Raji (cell line): Measurements from ENCODE around the gene FADS6.

Experiments used
- POLR2A ChIP-seq: IDR thresholded peaks from 2 replicates; pipeline ENCODE4 v1.6.1; 2011; ENCODE audit warnings: low read depth, low read length, control low read depth; ENCODE audit not compliant: insufficient read depth

The FADS6 gene

GRCh38 chr17:74858672-74859458 is 34.6 kb downstream of the FADS6 start:
- TF ChIP-seq POLR2A, result no peak

- no peak for TF ChIP-seq POLR2A
These were observed 36.2 kb downstream of the FADS6 start for GRCh38 chr17:74857191-74857590.

GRCh38 chr17:74856112-74856511 is 37.3 kb downstream of the FADS6 start:
- TF ChIP-seq POLR2A, result no peak

- no peak for TF ChIP-seq POLR2A
These were observed 38.1 kb downstream of the FADS6 start for GRCh38 chr17:74855323-74855722.

- TF ChIP-seq POLR2A, result no peak
These were observed 38.6 kb downstream of the FADS6 start for GRCh38 chr17:74854792-74855191.

GRCh38 chr17:74853669-74854068 is 39.8 kb downstream of the FADS6 start:
- no peak for TF ChIP-seq POLR2A

- no peak for TF ChIP-seq POLR2A
These were observed 40.4 kb downstream of the FADS6 start for GRCh38 chr17:74853048-74853397.

GRCh38 chr17:74852237-74853047 is 41.0 kb downstream of the FADS6 start:
- TF ChIP-seq POLR2A, result peak; percentile 74

GRCh38 chr17:74851612-74852236 is 41.7 kb downstream of the FADS6 start:
- TF ChIP-seq POLR2A, result no peak

GRCh38 chr17:74850914-74851313 is 42.5 kb downstream of the FADS6 start:
- TF ChIP-seq POLR2A, result no peak

GRCh38 chr17:74850310-74850709 is 43.1 kb downstream of the FADS6 start:
- no peak for TF ChIP-seq POLR2A

GRCh38 chr17:74848656-74849399 is 44.6 kb downstream of the FADS6 start:
- TF ChIP-seq POLR2A, result no peak

- no peak for TF ChIP-seq POLR2A
These were observed 46.8 kb downstream of the FADS6 start for GRCh38 chr17:74846621-74847020.

- TF ChIP-seq POLR2A, result no peak
These were observed 50.1 kb downstream of the FADS6 start for GRCh38 chr17:74843352-74843627.

- no peak for TF ChIP-seq POLR2A
These were observed 50.7 kb downstream of the FADS6 start for GRCh38 chr17:74842599-74843351.
